IPS-18a (cell line): Measurements from ENCODE around the gene MICAL2.

ENCODE experiments used
- H3K27ac ChIP-seq: one replicate; pipeline ENCODE4 v1.5.1; 2013; ENCODE audit warnings: low read length
- H3K27me3 ChIP-seq: one replicate; pipeline ENCODE4 v1.6.1; 2013; ENCODE audit warnings: mild to moderate bottlenecking, low read length; ENCODE audit not compliant: control insufficient read depth, insufficient read depth
- H3K36me3 ChIP-seq: one replicate; pipeline ENCODE4 v1.6.1; 2013; ENCODE audit warnings: low read depth, low read length; ENCODE audit not compliant: control insufficient read depth
- H3K4me1 ChIP-seq: one replicate; pipeline ENCODE4 v1.6.1; 2013; ENCODE audit warnings: low read depth, low read length; ENCODE audit not compliant: control insufficient read depth
- H3K4me3 ChIP-seq: one replicate; pipeline ENCODE4 v1.5.1; 2013; ENCODE audit warnings: low read length
- H3K9ac ChIP-seq: one replicate; pipeline ENCODE4 v1.6.1; 2013; ENCODE audit warnings: mild to moderate bottlenecking, low read length, moderate library complexity
- H3K9me3 ChIP-seq: one replicate; pipeline ENCODE4 v1.6.1; 2013; ENCODE audit warnings: low read depth, low read length; ENCODE audit not compliant: control insufficient read depth

MICAL2 gene

GRCh38 chr11:12272821-12273617, 162.6 kb downstream of the MICAL2 start:
- H3K9me3 ChIP-seq: no peaks in the 10 kb centered on the region
- H3K4me1 ChIP-seq: no peaks in the 10 kb centered on the region

DNA sequence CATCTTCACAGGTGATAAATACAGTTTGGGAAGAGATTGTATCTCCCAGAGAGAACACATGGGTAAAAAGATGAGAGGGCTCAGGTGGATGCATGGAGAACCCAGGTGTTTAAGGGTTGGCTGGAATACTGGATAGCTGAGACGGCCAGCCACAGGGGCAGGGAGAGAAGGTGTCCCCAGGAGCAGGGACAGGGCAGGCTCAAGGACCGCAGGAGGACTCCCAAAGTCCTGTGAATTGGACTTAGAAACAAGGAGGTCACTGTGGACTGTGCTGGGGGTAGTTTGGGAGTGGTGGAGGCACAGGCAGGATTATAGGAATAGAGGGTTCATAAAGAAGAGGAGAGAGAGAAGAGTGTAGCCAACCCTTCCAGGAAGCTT, 163.2 kb downstream of the MICAL2 start:
- Histone ChIP-seq H3K9me3 (no peaks in the 10 kb centered on the region), H3K27ac (no peak overlapping the region), H3K36me3 (no peaks in the 10 kb centered on the region), H3K4me3 (no peak overlapping the region), H3K27me3 (no peaks in the 10 kb centered on the region), H3K9ac (no peak overlapping the region), H3K4me1 (no peaks in the 10 kb centered on the region)

More at GRCh38 chr11:12272821-12273617, 162.6 kb downstream of the MICAL2 start:
- no peak overlapping the region for H3K27ac ChIP-seq
- no peak overlapping the region for H3K4me3 ChIP-seq
- no peaks in the 10 kb centered on the region for H3K27me3 ChIP-seq
- H3K9ac ChIP-seq: no peak overlapping the region
- H3K36me3 ChIP-seq: no peaks in the 10 kb centered on the region

DNA sequence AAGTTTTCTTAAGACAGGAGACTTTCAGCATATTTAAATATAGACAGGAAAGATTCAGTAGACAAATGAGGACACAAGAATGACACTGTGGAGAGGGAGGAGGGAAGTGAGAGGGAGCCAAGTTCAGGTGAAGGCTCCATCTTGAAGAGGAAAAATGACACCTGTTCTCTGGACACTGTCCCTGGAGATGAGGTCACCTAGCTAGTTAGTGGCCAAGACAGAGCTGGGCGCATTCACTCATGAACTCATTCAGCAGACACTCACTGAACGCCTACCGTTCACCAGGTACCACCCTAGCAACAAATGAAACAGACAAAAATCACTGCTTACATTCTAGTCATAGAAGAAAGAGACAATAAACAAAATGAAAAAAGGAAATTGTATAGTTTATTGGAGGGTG, 163.7 kb downstream of the MICAL2 start:
- Histone ChIP-seq H3K27ac (no peak overlapping the region), H3K36me3 (no peaks in the 10 kb centered on the region), H3K9ac (no peak overlapping the region), H3K27me3 (no peaks in the 10 kb centered on the region), H3K4me3 (no peak overlapping the region), H3K9me3 (no peaks in the 10 kb centered on the region), H3K4me1 (no peaks in the 10 kb centered on the region)

GRCh38 chr11:12274558-12275197, 164.3 kb downstream of the MICAL2 start:
- no peak overlapping the region for H3K27ac ChIP-seq
- no peaks in the 10 kb centered on the region for H3K9me3 ChIP-seq
- H3K4me3 ChIP-seq: no peak overlapping the region
- H3K36me3 ChIP-seq: no peaks in the 10 kb centered on the region
- no peak overlapping the region for H3K9ac ChIP-seq
- no peaks in the 10 kb centered on the region for H3K27me3 ChIP-seq
- no peaks in the 10 kb centered on the region for H3K4me1 ChIP-seq

DNA sequence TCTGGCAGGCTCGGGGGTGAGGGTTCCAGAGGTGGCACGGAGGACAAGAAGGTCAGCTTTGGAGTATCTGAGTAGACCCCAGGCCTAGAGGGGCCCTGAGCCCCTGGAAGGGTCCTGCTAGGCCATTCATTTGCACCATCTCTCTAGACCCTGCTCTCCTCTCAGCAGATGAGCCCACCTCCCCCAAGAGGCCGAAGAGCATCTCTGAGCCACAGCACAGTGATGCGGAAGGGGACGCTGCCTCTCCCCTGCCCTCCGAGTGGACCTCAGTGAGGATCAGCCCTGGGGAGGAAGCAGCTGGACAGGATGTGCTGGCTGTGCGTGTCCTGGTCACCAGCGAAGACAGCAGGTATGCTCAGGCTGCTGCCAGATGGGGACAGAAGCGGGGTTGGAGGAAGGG, 165.4 kb downstream of the MICAL2 start:
- Histone ChIP-seq H3K36me3 (no peaks in the 10 kb centered on the region), H3K4me1 (no peaks in the 10 kb centered on the region), H3K9me3 (no peaks in the 10 kb centered on the region), H3K4me3 (no peak overlapping the region), H3K27ac (no peak overlapping the region), H3K9ac (no peak overlapping the region), H3K27me3 (no peaks in the 10 kb centered on the region)

GRCh38 chr11:12276356-12276755, 166.0 kb downstream of the MICAL2 start:
- no peaks in the 10 kb centered on the region for H3K9me3 ChIP-seq
- H3K4me1 ChIP-seq: no peaks in the 10 kb centered on the region
- no peak overlapping the region for H3K27ac ChIP-seq
- H3K27me3 ChIP-seq: no peaks in the 10 kb centered on the region
- H3K9ac ChIP-seq: no peak overlapping the region
- H3K4me3 ChIP-seq: no peak overlapping the region
- no peaks in the 10 kb centered on the region for H3K36me3 ChIP-seq

DNA sequence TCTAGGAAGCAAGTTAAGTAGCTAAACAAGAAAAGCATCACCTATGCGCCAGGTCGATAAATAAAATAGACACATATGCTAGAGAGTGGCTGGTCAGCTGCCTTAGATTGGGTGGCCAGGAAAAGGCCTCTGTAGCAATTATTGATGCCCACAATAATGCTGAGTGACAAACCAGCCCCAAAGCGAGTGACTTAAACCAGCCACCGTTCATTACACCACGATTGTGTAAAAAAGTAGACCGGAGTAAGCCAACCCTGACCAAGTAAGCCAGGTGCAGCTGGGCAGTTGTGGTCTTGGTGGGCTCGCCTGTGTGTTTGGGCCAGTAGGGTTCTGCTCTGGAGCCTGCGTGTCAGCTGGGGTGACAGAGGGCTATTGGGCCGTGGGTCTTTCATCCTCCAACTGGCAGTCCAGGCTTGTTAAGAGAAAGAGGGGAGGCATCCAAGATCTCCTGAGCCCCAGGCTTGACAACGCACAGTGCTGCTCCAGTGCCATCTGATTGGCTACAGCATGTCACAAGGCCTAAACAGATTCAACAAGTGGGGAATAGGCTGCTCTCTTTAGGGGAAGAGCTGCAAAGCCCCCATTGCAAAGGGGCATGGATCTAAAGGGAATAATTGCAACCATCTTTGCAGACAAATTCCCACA, 166.6 kb downstream of the MICAL2 start:
- Histone ChIP-seq H3K27ac (no peak overlapping the region), H3K9ac (no peak overlapping the region), H3K27me3 (no peaks in the 10 kb centered on the region), H3K4me1 (no peaks in the 10 kb centered on the region), H3K9me3 (no peaks in the 10 kb centered on the region), H3K36me3 (no peaks in the 10 kb centered on the region), H3K4me3 (no peak overlapping the region)

DNA sequence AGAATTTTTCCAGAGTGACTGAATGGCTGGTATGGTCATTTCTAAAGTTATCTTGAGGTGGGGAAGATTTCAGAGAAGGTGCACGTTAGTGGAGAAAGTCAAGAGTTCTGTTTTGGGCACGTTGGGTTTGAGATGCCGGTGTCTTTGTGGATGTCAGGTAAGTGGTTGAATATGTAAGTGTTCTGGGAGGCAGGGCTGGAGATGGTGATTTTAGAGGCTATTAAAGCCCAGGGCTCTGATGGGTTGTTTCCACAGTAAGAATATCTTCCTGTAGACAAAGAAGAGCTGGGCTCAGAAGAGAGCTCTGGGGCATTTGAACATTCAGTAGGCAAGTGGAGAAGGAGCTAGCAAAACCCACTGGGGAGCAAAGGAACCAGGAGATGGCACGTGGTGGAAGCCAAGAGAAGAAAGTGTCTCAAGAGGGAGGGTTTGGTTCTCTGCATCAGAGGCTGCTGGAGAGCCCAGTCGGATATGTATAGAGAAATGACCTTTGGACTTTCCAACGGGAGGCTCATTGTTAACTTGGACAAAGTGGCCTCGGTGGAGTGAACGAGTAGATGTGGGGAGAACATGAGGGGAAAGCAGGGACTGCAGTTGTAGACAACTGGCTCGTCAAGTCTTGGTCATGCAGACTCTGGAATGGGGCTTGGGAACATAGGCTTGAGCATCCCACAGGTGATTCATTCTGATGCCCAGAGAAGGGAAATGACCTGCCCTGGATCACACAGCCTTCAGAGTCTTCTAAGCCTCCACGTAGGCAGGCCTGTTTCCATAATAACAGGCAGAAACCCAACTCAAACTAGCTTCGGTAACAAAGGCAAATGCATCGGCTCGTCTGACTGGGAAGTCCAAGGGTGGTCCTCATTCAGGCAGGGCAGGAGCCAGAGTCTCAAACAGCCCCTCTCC, 168.6 kb downstream of the MICAL2 start:
- H3K9ac ChIP-seq: no peak overlapping the region
- no peaks in the 10 kb centered on the region for H3K9me3 ChIP-seq
- H3K4me1 ChIP-seq: no peaks in the 10 kb centered on the region
- no peaks in the 10 kb centered on the region for H3K27me3 ChIP-seq
- no peaks in the 10 kb centered on the region for H3K36me3 ChIP-seq
- no peak overlapping the region for H3K4me3 ChIP-seq
- H3K27ac ChIP-seq: no peak overlapping the region

GRCh38 chr11:12279672-12280108, 169.3 kb downstream of the MICAL2 start:
- Histone ChIP-seq H3K4me3 (no peak overlapping the region), H3K27me3 (no peaks in the 10 kb centered on the region), H3K4me1 (no peaks in the 10 kb centered on the region), H3K9ac (no peak overlapping the region), H3K27ac (no peak overlapping the region), H3K36me3 (no peaks in the 10 kb centered on the region), H3K9me3 (no peaks in the 10 kb centered on the region)

GRCh38 chr11:12280199-12280837, 169.9 kb downstream of the MICAL2 start:
- no peak overlapping the region for H3K9ac ChIP-seq
- H3K27ac ChIP-seq: no peak overlapping the region
- no peaks in the 10 kb centered on the region for H3K4me1 ChIP-seq

More at GRCh38 chr11:12280199-12280837, 169.9 kb downstream of the MICAL2 start:
- no peaks in the 10 kb centered on the region for H3K9me3 ChIP-seq
- H3K4me3 ChIP-seq: no peak overlapping the region
- no peaks in the 10 kb centered on the region for H3K36me3 ChIP-seq
- no peaks in the 10 kb centered on the region for H3K27me3 ChIP-seq
